ENCODE measurements around the gene TSPAN4. TPM values are rescaled to one million over a fixed set of nuclear protein-coding genes. Genes with fewer than 3 reads are reported as not detected.

TSPAN4 gene
- total RNA-seq, 4 donors from 2014 or later = 139 to 256 (median 221) TPM

- Histone ChIP-seq H3K4me1 (peaks cover 0 to 3% (median 0%) of the 10 kb centered on the region in 4 donors), H3K9me3 (no peaks in the 10 kb centered on the region), H3K4me3 (no peak overlapping the region), H3K27me3 (no peaks in the 10 kb centered on the region), H3K27ac (no peak overlapping the region), H3K36me3 (peaks cover 0 to 81% (median 31%) of the 10 kb centered on the region in 3 donors)
- 32 to 71% methylated on average over 3 to 7 of the region's 10 CpGs for WGBS, 2 donors
- no peak for TF ChIP-seq EP300 (IDR thresholded peaks at IDR 0.05)
- no peak for TF ChIP-seq POLR2A (IDR thresholded peaks at IDR 0.05)
- no peak for TF ChIP-seq CTCF (IDR thresholded peaks at IDR 0.05)
- no peak for DNase-seq (ENCODE audit: low spot score in 2 of 2)
These were observed 55.5 kb downstream of the TSPAN4 start for GRCh38 chr11:898143-898511.

- H3K36me3 ChIP-seq = peaks cover 0 to 81% (median 33%) of the 10 kb centered on the region in 3 donors
- no peak overlapping the region for H3K4me3 ChIP-seq
- 73 to 84% methylated on average over 18 to 20 of the region's 22 CpGs for WGBS, 2 donors
- no peak overlapping the region for H3K27ac ChIP-seq
- H3K4me1 ChIP-seq = peaks cover 0 to 3% (median 0%) of the 10 kb centered on the region in 4 donors
- TF ChIP-seq CTCF (IDR thresholded peaks at IDR 0.05) (peak in 2 of 5 experiments; percentile 9 to 49), POLR2A (IDR thresholded peaks at IDR 0.05) (no peak)
- peak in 1 of 2 donors; percentile 23 for DNase-seq (ENCODE audit: low spot score in 2 of 2)
- H3K27me3 ChIP-seq = no peaks in the 10 kb centered on the region
- no peaks in the 10 kb centered on the region for H3K9me3 ChIP-seq
These were observed 56.0 kb downstream of the TSPAN4 start for GRCh38 chr11:898540-899190.

GRCh38 chr11:899724-900123, 57.1 kb downstream of the TSPAN4 start:
- Histone ChIP-seq H3K4me1 (peaks cover 0 to 3% (median 0%) of the 10 kb centered on the region in 4 donors), H3K27me3 (no peaks in the 10 kb centered on the region), H3K36me3 (peaks cover 0 to 84% (median 33%) of the 10 kb centered on the region in 3 donors), H3K9me3 (no peaks in the 10 kb centered on the region), H3K4me3 (no peak overlapping the region), H3K27ac (no peak overlapping the region)
- DNase-seq (ENCODE audit: low spot score in 2 of 2) = no peak
- WGBS, 2 donors = 86 to 87% methylated on average over 9 to 10 of the region's 11 CpGs
- TF ChIP-seq CTCF (IDR thresholded peaks at IDR 0.05) (no peak), EP300 (IDR thresholded peaks at IDR 0.05) (no peak), POLR2A (IDR thresholded peaks at IDR 0.05) (no peak)

- Histone ChIP-seq H3K9me3 (no peaks in the 10 kb centered on the region), H3K4me3 (no peak overlapping the region), H3K27ac (no peak overlapping the region), H3K4me1 (peaks cover 0 to 3% (median 0%) of the 10 kb centered on the region in 4 donors), H3K36me3 (peaks cover 0 to 81% (median 33%) of the 10 kb centered on the region in 3 donors), H3K27me3 (no peaks in the 10 kb centered on the region)
- WGBS, 2 donors = 50 to 92% methylated on average over 1 to 7 of the region's 7 CpGs
- TF ChIP-seq CTCF (IDR thresholded peaks at IDR 0.05) (no peak), EP300 (IDR thresholded peaks at IDR 0.05) (no peak), POLR2A (IDR thresholded peaks at IDR 0.05) (no peak)
- no peak for DNase-seq (ENCODE audit: low spot score in 2 of 2)
These were observed 57.9 kb downstream of the TSPAN4 start for GRCh38 chr11:900545-900944.

- Histone ChIP-seq H3K4me1 (peaks cover 0 to 3% (median 0%) of the 10 kb centered on the region in 4 donors), H3K36me3 (peaks cover 0 to 85% (median 33%) of the 10 kb centered on the region in 3 donors), H3K27me3 (no peaks in the 10 kb centered on the region), H3K27ac (no peak overlapping the region), H3K4me3 (no peak overlapping the region), H3K9me3 (no peaks in the 10 kb centered on the region)
- DNase-seq (ENCODE audit: low spot score in 2 of 2) = no peak
- WGBS, 2 donors = 90 to 94% methylated on average over 12 to 19 of the region's 19 CpGs
- TF ChIP-seq CTCF (IDR thresholded peaks at IDR 0.05) (no peak), POLR2A (IDR thresholded peaks at IDR 0.05) (no peak), EP300 (IDR thresholded peaks at IDR 0.05) (no peak)
These were observed 58.9 kb downstream of the TSPAN4 start for GRCh38 chr11:901452-902061.

Data from tibial nerve (tissue), 4 donors.